H1 (cell line): ENCODE results near the gene MRPL55. TPM values are rescaled to one million over a fixed set of nuclear protein-coding genes. Genes with fewer than 3 reads are reported as not detected.
A peak's percentile ranks its signal among the peaks of the same experiment; 100 is the strongest.

Experiments used
- BACH1 ChIP-seq: IDR thresholded peaks from 2 replicates; pipeline ENCODE4 v1.6.1; 2012; ENCODE audit warnings: low read length, improper control_type of control experiment
- CTBP2 ChIP-seq: IDR thresholded peaks from 2 replicates; pipeline ENCODE4 v1.7.0; 2011; ENCODE audit warnings: borderline replicate concordance, mild to moderate bottlenecking, moderate library complexity, mixed read lengths, low read length; ENCODE audit not compliant: insufficient read depth, insufficient read length
- EGR1 ChIP-seq: IDR thresholded peaks from 2 replicates; pipeline ENCODE4 v1.6.1; 2011; ENCODE audit warnings: low read depth, low read length, borderline replicate concordance
- HDAC6 ChIP-seq: IDR thresholded peaks from one replicate; pipeline ENCODE4 v1.7.1; 2012; ENCODE audit warnings: low read depth, mild to moderate bottlenecking, inconsistent platforms, low read length, moderate library complexity
- KDM5A ChIP-seq: fragments of 200-600 bp; IDR thresholded peaks from 2 replicates; pipeline ENCODE4 v1.7.1; 2012; ENCODE audit warnings: mild to moderate bottlenecking, low read length, inconsistent platforms, mixed read lengths
- MAFK ChIP-seq: IDR thresholded peaks from 2 replicates; pipeline ENCODE4 v1.6.1; 2012; ENCODE audit warnings: low read depth, mild to moderate bottlenecking, improper control_type of control experiment, low read length
- PHF8 ChIP-seq: fragments of 200-600 bp; sonication (generic); conservative IDR thresholded peaks from 2 replicates; pipeline ENCODE4 v1.7.1; 2012; ENCODE audit warnings: low read depth, mild to moderate bottlenecking, inconsistent platforms, low read length, moderate library complexity
- RXRA ChIP-seq: IDR thresholded peaks from 2 replicates; pipeline ENCODE4 v1.6.1; 2011; ENCODE audit warnings: low read depth, mild to moderate bottlenecking, low read length, moderate library complexity; ENCODE audit not compliant: insufficient read depth
- SP1 ChIP-seq: IDR thresholded peaks from 2 replicates; pipeline ENCODE4 v1.6.1; 2011; ENCODE audit warnings: low read depth, low read length
- SP4 ChIP-seq: IDR thresholded peaks from 2 replicates; pipeline ENCODE4 v1.6.1; 2012; ENCODE audit warnings: low read length, inconsistent platforms
- TAF1 ChIP-seq: IDR thresholded peaks from 2 replicates; pipeline ENCODE4 v1.6.1; 2011; ENCODE audit warnings: mild to moderate bottlenecking, low read depth, low read length
- TBP ChIP-seq: IDR thresholded peaks from 2 replicates; pipeline ENCODE4 v1.6.1; 2011; ENCODE audit warnings: low read depth, low read length, improper control_type of control experiment
- YY1 ChIP-seq: IDR thresholded peaks from 2 replicates; pipeline ENCODE4 v1.6.1; 2011; ENCODE audit warnings: low read depth, mild to moderate bottlenecking, low read length
- polyA plus RNA-seq, 7 experiments: library from polyadenylated mRNA; depleted of rRNA in 3 of 7; stranded (reverse) in 5 of 7; unstranded in 2 of 7; fragments of >200 nt in 5 of 7; fragments of 200-250 nt in 2 of 7; gene quantifications; 1 replicate in 5 of 7; 2 replicates in 1 of 7; 4 replicates in 1 of 7; pipeline versions ENCODE4 v1.2.1 to v1.2.3, GENCODE V29; 2011 to 2013; ENCODE audit warnings: missing spikeins in 2 of 7, mixed read lengths in 2 of 7
- total RNA-seq: library from RNA; stranded (reverse); fragmentation: NEBNext Ultra II Directional; extraction: Animal tissue kit (Norgen Biotek cat#: 25700); gene quantifications from 2 replicates; pipeline ENCODE4 v1.2.1, GENCODE V29; 2021
- TF ChIP-seq, protein P1 (sequence below): IDR thresholded peaks from 2 replicates; pipeline ENCODE4 v1.6.1; 2012; ENCODE audit warnings: inconsistent platforms
- TF ChIP-seq, protein P2 (sequence below): IDR thresholded peaks from 2 replicates; pipeline ENCODE4 v1.6.1; 2012; ENCODE audit warnings: inconsistent platforms
- TF ChIP-seq, protein P3 (sequence below): IDR thresholded peaks from 2 replicates; pipeline ENCODE4 v1.6.1; 2011; ENCODE audit warnings: low read length, improper control_type of control experiment

The MRPL55 gene
- total and polyA plus RNA-seq, 2 of the 8 experiments (the other 6 are each of a cell fraction or from before 2014, with no cell fraction given): 59.0 to 244 TPM

DNA sequence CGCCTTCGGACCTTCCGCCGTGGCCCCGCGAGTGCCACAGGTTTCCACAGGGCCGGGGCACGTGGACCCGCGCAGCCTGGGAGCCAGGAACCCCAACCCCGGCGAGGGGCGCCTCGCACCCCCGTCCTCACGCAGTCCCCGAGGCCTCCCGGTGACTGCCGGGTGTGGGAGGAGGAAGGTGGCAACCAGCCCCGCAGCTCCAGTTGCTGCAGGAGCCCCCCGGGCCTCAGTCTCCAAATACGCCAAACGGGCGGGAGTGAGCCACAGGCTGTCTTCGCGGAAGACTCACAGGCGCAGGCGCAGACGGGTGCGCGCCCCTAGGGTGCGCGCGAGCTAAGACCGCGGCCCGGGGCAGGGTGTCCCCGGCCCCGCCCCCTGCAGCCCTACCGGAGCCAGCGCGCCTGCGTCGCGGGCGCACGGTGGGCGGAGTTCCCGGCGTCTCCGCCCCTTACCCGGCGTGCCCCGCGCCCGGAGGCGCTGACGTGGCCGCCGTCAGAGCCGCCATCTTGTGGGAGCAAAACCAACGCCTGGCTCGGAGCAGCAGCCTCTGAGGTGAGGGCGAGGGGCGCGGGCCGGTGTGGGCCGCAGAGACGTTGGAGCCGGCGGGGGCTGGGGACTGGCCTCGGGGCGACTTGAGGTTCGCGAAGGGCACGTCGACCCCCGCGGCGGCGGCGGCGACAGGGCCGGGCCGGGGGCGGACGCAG lies 26.7 kb downstream of the MRPL55 start, which contains the start of gene ARF1 (continued):
- TF ChIP-seq, protein P1, sequence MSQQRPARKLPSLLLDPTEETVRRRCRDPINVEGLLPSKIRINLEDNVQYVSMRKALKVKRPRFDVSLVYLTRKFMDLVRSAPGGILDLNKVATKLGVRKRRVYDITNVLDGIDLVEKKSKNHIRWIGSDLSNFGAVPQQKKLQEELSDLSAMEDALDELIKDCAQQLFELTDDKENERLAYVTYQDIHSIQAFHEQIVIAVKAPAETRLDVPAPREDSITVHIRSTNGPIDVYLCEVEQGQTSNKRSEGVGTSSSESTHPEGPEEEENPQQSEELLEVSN: peak; percentile 95
- TF ChIP-seq TAF1 (peak; percentile 94), BACH1 (no peak), HDAC6 (no peak), EGR1 (no peak), KDM5A (no peak), SP4 (peak; percentile 73; the same call in 1 of the 2 replicates), CTBP2 (no peak), PHF8 (peak; percentile 77; the same call in 1 of the 2 replicates), SP1 (peak; percentile 73; the same call in 1 of the 2 replicates), RXRA (no peak), MAFK (no peak), YY1 (peak; percentile 97), TBP (peak; percentile 77)
- TF ChIP-seq, protein P2, sequence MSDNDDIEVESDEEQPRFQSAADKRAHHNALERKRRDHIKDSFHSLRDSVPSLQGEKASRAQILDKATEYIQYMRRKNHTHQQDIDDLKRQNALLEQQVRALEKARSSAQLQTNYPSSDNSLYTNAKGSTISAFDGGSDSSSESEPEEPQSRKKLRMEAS: peak; percentile 76; the same call in 1 of the 2 replicates
- TF ChIP-seq, protein P3, sequence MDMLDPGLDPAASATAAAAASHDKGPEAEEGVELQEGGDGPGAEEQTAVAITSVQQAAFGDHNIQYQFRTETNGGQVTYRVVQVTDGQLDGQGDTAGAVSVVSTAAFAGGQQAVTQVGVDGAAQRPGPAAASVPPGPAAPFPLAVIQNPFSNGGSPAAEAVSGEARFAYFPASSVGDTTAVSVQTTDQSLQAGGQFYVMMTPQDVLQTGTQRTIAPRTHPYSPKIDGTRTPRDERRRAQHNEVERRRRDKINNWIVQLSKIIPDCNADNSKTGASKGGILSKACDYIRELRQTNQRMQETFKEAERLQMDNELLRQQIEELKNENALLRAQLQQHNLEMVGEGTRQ: no peak
